Lower leg skin (tissue), 4 donors: ENCODE data around the gene SLC34A1. TPM values are rescaled to one million over a fixed set of nuclear protein-coding genes. Genes with fewer than 3 reads are reported as not detected.

Experiments used
- DNase-seq, 2 donors: peaks; one replicate each; pipeline ENCODE4 v3.0.0-alpha.2; 2019; ENCODE audit warnings: low spot score in 2 of 2
- H3K4me3 ChIP-seq: fragments of 200-600 bp; sonication (generic); 2 replicates; pipeline ENCODE4 v1.5.1; 2017; ENCODE audit warnings: mild to moderate bottlenecking, low read depth; ENCODE audit not compliant: poor library complexity, severe bottlenecking
- CTCF ChIP-seq, 3 donors: fragments of 450-650 bp; IDR thresholded peaks; one replicate each; pipeline ENCODE4 v1.5.1; 2016; ENCODE audit warnings: antibody characterized with exemption in 3 of 3, mild to moderate bottlenecking in 3 of 3, moderate library complexity in 2 of 3
- POLR2A ChIP-seq, 2 donors: fragments of 450-650 bp; IDR thresholded peaks; one replicate each; pipeline ENCODE4 v1.6.1; 2016 to 2017; ENCODE audit warnings: antibody characterized with exemption in 2 of 2, mild to moderate bottlenecking in 1 of 2, moderate library complexity in 1 of 2
- WGBS, 2 donors: methylation state at CpG; one replicate each; pipeline ENCODE4 v1.1.5; 2018; 5-methylcytosine and 5-hydroxymethylcytosine counted together
- intact Hi-C: fragments of 100-400 bp; cut with DNase I; formaldehyde crosslinking; loops from one replicate; pipeline ENCODE4 v1.15.0; 2023; ENCODE audit warnings: low total_unique reads
- total RNA-seq, 4 donors: library from RNA; depleted of rRNA; stranded (reverse); fragments of >200 nt; gene quantifications; one replicate each; pipeline ENCODE4 v1.1.0, GENCODE V29; 2016

Gene SLC34A1
- total RNA-seq, 4 donors from 2014 or later, result 0.12 to 0.39 TPM; not detected in 2

GRCh38 chr5:177353093-177353492 is 31.1 kb upstream of the SLC34A1 start:
- TF ChIP-seq CTCF (IDR thresholded peaks at IDR 0.05) (no peak), POLR2A (IDR thresholded peaks at IDR 0.05) (no peak)
- no peak for DNase-seq
- H3K4me3 ChIP-seq, result no peak overlapping the region
- 80 to 81% methylated on average over 5 of the region's 5 CpGs for whole genome bisulfite sequencing, 2 donors
- intact Hi-C loops, result no loop called here

GRCh38 chr5:177354256-177354655 is 30.0 kb upstream of the SLC34A1 start:
- 87 to 91% methylated on average over 3 of the region's 3 CpGs for WGBS, 2 donors
- TF ChIP-seq POLR2A (IDR thresholded peaks at IDR 0.05) (no peak), CTCF (IDR thresholded peaks at IDR 0.05) (no peak)
- DNase-seq, result no peak
- H3K4me3 ChIP-seq, result no peak overlapping the region
- intact Hi-C loops, result no loop called here

GRCh38 chr5:177354711-177355110 is 29.5 kb upstream of the SLC34A1 start:
- DNase-seq, result no peak
- TF ChIP-seq CTCF (IDR thresholded peaks at IDR 0.05), result no peak
- no peak for TF ChIP-seq POLR2A (IDR thresholded peaks at IDR 0.05)
- no peak overlapping the region for H3K4me3 ChIP-seq
- WGBS, 2 donors, result 60 to 66% methylated on average over 3 of the region's 3 CpGs
- intact Hi-C loops, result no loop called here

- H3K4me3 ChIP-seq, result no peak overlapping the region
- no peak for TF ChIP-seq POLR2A (IDR thresholded peaks at IDR 0.05)
- TF ChIP-seq CTCF (IDR thresholded peaks at IDR 0.05), result no peak
- DNase-seq, result no peak
- intact Hi-C loops, result no loop called here
- WGBS, 2 donors, result 74 to 77% methylated on average over 1 of the region's 1 CpG
Measured at GRCh38 chr5:177355162-177355867, 28.9 kb upstream of the SLC34A1 start.

GRCh38 chr5:177355868-177356168 is 28.4 kb upstream of the SLC34A1 start:
- no peak overlapping the region for H3K4me3 ChIP-seq
- intact Hi-C loops, result no loop called here
- TF ChIP-seq POLR2A (IDR thresholded peaks at IDR 0.05) (no peak), CTCF (IDR thresholded peaks at IDR 0.05) (no peak)
- WGBS, 2 donors, result 27 to 30% methylated on average over 1 of the region's 1 CpG
- DNase-seq, result no peak

GRCh38 chr5:177356746-177357145 is 27.5 kb upstream of the SLC34A1 start:
- no peak for DNase-seq
- 62 to 63% methylated on average over 3 of the region's 3 CpGs for WGBS, 2 donors
- TF ChIP-seq CTCF (IDR thresholded peaks at IDR 0.05) (no peak), POLR2A (IDR thresholded peaks at IDR 0.05) (no peak)
- H3K4me3 ChIP-seq, result no peak overlapping the region
- intact Hi-C loops, result no loop called here
